GM12892 (cell line): Measurements from ENCODE around the gene BLID.

Experiments used
- DNase-seq: peaks from one replicate; pipeline ENCODE4 v3.0.0; 2011; ENCODE audit not compliant: insufficient read length
- FAIRE-seq: peaks from 2 replicates; lab custom pipeline; 2011; peaks lifted over from hg19 to GRCh38; lab: Jason Lieb, UNC
- POLR2A ChIP-seq: IDR thresholded peaks from 2 replicates; pipeline ENCODE4 v1.6.1; 2011; ENCODE audit warnings: low read depth, low read length, control low read depth
- POLR2AphosphoS5 ChIP-seq: IDR thresholded peaks from 2 replicates; pipeline ENCODE4 v1.6.1; 2011; ENCODE audit warnings: low read depth, low read length, control low read depth
- TAF1 ChIP-seq: IDR thresholded peaks from 2 replicates; pipeline ENCODE4 v1.6.1; 2011; ENCODE audit warnings: low read depth, mild to moderate bottlenecking, control low read depth, low read length, borderline replicate concordance

BLID gene

DNA sequence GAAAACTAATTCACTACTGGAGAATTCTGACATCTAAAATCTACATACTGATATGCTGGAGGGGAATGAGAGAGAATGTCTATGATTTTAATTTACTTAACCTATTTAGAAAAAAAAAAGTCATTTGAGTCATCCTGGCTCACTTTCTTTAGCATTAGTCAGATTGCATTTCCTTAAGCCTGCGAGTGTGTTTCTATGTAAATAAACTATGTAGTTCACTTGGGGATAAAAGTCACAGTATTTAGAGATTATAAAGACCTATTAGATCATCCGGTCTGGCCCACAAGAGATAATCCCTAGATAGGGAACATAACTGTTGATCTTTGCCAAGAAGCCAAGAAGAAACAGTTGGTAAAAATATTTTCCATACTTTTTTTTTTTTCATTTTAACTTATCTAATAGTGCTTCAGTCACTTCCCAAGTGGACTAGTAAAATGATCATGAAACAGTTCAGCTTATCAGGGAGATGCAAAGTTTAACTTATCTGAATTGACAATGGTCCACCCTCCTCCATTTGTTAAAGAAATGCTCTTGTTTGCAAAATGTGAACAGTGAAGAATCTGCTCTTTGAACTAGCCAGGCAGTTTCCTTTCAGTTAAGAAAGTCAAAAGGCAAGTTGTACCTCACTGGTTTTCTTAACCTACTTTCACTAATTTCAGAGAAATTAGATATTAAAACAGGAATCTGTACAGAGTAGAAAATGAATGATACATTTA is 21.2 kb upstream of the BLID start:
- FAIRE-seq (no peak), DNase-seq (no peak)
- TF ChIP-seq POLR2A = no peak
- TF ChIP-seq POLR2AphosphoS5 = no peak
- TF ChIP-seq TAF1 = no peak

DNA sequence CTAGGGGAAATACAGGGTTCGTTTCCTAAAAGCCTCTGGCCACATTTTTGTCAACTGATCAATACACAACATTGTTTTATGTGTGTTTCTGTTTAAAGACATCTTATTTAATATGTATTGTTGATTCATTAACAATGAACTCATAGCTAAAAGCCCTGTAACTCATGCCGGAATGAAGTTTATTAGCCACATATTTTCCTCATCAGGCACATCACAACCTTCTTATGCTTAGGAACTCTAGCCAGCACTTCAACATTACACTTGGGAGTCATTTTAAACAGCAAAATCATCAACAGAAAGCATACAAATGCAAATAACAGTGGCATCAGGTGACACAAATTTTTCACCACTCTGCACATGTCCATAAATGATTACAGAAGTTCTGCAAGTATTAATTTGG is 15.1 kb upstream of the BLID start:
- TF ChIP-seq TAF1 = no peak
- TF ChIP-seq POLR2AphosphoS5 = no peak
- no peak for TF ChIP-seq POLR2A
- FAIRE-seq (no peak), DNase-seq (no peak)

DNA sequence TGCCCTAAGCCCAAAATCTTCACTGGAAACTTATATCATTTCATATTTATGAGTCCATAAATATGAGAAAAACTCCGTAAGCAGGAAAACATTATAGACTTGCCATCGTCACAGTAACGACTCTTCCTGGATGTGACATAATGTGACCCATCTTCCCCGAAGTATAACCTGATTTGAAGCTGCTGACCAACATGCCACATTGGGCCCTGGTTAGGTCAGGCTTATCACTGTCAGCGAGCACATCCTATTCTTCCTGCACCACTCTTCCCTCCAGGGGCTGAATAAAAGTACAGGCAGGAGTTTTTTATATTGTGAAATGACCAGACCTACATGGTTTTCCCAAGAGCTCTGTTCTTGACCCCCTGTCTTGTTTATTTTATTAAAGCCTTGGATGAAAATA is 12.1 kb upstream of the BLID start:
- FAIRE-seq = no peak
- TF ChIP-seq POLR2AphosphoS5 (no peak), TAF1 (no peak), POLR2A (no peak)
- DNase-seq = no peak

DNA sequence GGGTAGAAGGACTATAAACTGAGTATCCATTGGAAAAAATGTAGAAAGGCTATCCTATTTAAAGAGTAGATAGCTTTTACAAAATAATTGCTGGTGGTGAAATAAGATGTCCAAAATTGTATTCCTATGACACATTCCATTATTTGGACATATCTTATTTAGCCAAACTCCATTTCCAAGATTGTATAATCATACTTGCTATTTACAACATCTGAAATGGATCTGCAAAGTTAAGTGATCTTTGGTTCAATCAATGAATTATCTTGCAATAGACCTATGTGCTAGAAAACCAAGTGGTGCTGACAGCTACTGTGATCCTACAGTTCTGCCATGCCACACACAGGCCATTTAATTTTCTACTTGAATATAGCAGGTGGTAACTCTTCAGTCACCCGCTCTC is 11.0 kb upstream of the BLID start:
- DNase-seq (no peak), FAIRE-seq (no peak)
- no peak for TF ChIP-seq POLR2A
- no peak for TF ChIP-seq TAF1
- no peak for TF ChIP-seq POLR2AphosphoS5

DNA sequence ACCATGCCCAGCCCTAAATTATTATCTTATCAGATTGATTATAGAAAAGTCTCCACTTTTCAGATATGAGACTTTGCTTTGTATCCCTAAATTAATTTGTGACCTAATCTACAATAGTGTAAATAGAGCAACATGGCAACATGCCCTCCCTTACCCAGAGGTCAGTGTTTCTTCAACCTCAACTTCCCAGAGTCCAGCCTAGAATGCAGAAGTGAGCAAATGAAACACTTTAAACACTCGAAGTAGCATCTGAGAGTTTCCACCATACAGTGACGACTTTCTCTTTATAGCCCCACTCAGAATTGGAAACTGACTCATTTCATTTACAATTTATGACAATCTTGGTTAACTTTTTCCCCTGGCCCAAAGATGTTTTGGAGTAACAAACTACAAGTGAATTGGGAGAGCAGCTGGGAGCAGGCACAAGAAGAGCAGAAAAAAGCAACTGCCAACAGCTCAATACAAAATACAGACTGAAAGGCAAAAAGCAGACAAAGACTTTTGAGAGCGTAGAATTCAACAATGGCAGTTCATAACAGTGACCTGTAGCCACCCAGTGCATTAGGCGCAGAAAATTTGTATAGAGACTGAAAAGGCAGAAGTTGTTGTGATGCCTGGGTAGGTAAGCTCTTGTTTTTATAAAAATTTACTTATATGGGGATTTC is 10.1 kb upstream of the BLID start:
- FAIRE-seq (no peak), DNase-seq (no peak)
- TF ChIP-seq POLR2A (no peak), POLR2AphosphoS5 (no peak), TAF1 (no peak)

DNA sequence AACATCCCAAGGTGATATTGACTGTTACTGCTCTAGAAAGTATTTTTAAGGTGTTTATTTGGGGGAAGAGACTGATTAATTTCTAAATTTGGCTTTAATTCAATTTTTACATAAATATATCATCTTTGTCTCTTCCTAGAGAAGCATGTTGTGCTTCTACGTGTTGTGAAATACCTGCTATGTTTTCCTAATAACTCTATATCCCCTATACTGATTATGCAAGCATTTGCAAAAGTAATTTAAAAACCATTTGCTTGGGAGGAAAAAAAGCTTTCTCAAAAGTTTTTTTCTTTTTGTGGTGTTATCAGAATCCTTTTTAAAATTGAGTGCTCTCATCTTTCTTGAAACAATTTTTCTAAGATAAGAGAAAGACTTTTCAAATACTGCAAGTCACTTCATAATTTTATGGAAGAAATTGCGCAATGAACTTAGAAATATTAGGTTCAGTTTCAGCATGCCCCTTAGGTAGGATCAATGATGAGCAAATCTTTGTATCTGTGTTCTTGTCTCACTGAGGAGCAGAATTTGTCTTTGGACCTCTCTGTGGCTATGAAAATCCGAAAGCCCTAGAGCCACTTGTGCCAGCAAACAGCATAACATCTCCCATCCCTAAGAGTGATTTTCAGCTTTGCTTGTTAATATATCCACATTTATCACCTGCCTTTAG is 7.4 kb upstream of the BLID start:
- FAIRE-seq = no peak
- no peak for DNase-seq
- TF ChIP-seq POLR2A = no peak
- no peak for TF ChIP-seq TAF1
- no peak for TF ChIP-seq POLR2AphosphoS5

DNA sequence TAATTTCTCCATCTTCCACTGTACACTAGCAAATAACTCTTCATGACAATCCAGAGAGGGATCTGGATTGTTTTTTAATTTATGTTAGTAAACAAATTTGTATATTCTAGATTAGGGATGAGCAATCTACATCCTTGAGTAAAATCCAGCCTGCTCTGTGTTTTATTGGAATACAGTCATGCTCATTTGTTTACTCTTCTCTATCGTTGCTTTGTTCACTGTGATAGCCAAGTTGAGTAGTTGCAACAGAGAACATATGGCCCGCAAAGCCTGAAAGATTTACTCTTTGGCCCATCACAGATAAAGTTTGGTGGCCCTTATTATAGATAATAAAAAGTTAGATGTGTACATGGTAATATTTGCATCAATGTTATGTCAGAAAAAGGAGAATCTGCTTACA is 6.2 kb upstream of the BLID start:
- no peak for DNase-seq
- FAIRE-seq = no peak
- TF ChIP-seq TAF1 (no peak), POLR2A (no peak), POLR2AphosphoS5 (no peak)

DNA sequence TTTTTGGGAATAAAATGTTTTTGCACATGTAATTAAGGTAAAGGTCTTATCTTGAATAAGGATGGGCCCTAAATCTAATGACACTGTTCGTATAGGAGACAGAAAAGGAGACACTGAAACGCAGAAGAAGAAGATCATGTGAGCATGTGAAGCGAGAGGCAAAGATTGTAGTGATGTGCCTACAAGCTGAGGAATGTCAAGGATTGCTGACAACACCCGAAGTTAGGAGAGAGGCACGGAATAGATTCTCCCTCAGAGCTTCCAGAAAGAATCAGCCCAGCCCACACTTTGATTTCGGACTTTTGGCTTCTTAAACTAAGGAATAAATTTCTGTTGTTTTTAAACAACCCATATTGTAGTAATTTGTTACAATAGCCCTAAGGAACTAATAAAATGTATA is 4.1 kb upstream of the BLID start:
- DNase-seq (no peak), FAIRE-seq (no peak)
- TF ChIP-seq POLR2AphosphoS5 (no peak), POLR2A (no peak)

DNA sequence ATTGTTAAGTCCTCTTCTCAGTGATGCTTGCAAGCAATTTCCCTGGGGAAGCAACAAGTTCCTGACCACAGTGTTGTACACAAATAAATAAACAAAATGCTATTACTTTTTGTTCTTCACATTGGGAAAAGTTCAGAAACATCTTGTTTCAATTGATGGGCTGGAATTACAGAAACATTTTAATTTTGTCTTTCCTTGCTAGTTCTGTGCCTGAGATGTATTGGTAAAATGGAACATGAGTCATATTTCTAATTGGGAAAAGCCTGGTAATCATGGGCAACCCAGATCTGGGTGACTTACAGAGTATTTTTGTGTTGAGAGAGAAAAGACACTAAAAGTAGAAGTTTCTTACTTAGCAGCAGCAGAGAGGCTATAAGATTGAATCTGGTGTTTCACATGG is 576 bp upstream of the BLID start:
- no peak for DNase-seq
- FAIRE-seq = no peak
- TF ChIP-seq TAF1 (no peak), POLR2AphosphoS5 (no peak), POLR2A (no peak)

DNA sequence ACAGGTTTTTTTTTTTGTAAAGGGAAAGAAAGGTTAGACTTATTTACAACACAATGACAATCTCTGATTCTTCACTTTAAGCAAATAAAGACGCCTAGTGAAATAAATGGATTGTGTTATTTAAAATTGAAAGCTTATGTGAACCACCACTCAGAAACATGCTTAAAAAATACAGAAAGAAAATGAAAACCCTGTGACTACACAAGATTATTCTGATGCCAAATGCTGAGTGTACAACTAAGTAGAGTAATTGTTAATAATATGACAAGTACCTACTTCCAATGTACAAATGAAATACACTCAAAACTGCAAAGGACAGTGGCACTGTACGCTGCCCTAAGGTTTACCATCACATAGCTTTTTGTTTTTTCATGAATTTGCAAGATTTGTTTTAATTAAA is 1.0 kb downstream of the BLID start:
- TF ChIP-seq POLR2A = no peak
- no peak for TF ChIP-seq POLR2AphosphoS5
- no peak for TF ChIP-seq TAF1
- FAIRE-seq (no peak), DNase-seq (no peak)

DNA sequence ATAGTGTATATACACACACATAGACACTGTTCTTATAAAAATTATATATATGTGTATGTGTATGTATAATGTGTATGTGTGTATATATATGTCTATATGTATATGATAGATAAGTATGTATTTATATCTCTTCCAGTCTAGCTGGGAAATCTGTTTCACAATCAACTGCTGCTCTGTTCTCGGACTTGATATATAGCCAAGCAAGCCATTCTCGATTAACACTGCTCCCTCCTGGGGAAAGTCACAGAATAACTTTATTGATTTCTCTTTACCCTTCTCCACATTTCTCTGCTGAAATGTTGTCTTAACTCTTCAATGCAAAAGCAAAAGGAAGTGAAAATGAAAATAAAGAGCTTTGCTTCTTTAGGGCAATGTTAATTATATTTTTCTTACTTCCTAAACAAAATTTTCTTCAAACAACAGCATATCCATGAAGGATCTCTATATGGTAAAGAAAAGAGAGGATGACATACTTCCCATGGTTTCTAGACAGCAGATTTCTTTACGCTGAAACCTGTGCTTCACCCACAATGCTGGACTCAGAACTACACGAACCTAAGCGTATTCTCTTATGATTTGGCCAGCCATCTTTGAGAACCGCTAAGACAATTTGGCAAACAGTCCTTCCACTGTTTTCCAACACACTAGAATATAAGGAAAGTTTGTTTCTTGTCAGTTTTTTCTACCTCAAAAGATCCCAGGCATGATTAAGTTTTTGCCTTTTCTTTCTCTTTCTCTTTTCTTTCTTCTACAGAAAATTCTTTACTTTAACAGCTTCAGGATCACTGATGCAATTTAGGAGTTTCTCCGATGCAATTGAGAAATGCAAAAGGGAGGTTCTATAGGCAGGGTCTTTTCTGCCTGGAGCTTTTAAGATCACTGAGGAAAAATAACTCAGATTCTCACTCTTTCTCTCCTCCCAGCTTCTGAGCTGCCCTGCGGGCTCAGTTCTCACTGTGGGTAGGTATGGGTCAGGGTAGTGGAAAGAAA is 1.9 kb downstream of the BLID start:
- DNase-seq (no peak), FAIRE-seq (no peak)
- TF ChIP-seq POLR2A (no peak), TAF1 (no peak), POLR2AphosphoS5 (no peak)
